ENCODE data around the gene XPR1. TPM values are rescaled to one million over a fixed set of nuclear protein-coding genes. Genes with fewer than 3 reads are reported as not detected.

The XPR1 gene
- total RNA-seq, 1 donor from 2014 or later: 12.0 TPM

DNA sequence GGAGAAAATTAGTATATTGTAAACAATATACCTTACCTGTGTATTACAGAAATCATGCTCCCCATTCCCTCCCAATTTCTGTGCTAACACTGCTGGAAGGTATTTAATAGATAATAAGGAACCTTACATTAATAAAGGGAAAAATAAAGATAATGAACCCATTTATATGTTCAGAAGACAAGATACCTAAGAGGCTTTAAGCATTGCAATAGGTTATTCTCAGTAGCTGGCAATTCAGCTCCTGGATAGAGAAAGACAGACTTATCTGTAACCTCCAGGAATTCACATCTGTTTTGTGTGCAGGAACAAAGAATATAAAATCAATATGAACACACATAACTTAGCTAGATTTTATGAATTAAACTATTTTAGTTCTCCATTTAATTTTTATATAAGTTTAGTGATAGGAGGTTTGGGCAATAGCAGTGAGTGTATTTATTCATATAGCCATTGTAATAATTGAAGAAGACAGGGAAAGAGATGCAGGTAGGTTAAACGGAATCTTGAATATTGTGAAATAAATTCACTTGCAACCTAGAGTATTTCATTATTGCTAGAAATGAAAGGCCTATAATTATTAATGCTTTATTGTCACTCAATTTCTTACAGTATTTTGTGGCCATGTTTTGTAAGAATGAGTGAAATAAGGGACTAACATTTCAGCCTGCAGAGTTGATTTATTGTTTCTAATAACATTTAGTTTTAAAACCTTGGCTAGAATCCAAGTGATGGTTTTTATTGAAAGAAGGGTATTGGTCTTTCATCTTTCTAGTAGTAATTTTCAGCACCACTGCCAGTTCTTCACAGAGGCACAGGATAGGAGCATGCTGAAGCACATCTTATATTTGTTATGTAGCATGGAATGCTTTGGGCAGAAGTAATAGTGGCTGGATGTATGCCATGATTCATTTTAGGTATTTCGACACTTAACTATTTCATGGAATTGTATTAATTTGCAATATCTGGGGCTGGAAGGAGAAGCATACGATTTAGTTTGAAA is 1.5 kb downstream of the XPR1 start:
- Histone ChIP-seq H3K27ac (peak overlapping the region; percentile 92), H3K4me1 (peaks cover 21% of the 10 kb centered on the region), H3K27me3 (no peaks in the 10 kb centered on the region), H3K9me3 (no peaks in the 10 kb centered on the region), H3K4me3 (peak overlapping the region; percentile 70 to 89), H3K36me3 (no peaks in the 10 kb centered on the region)
- TF ChIP-seq, protein P1, sequence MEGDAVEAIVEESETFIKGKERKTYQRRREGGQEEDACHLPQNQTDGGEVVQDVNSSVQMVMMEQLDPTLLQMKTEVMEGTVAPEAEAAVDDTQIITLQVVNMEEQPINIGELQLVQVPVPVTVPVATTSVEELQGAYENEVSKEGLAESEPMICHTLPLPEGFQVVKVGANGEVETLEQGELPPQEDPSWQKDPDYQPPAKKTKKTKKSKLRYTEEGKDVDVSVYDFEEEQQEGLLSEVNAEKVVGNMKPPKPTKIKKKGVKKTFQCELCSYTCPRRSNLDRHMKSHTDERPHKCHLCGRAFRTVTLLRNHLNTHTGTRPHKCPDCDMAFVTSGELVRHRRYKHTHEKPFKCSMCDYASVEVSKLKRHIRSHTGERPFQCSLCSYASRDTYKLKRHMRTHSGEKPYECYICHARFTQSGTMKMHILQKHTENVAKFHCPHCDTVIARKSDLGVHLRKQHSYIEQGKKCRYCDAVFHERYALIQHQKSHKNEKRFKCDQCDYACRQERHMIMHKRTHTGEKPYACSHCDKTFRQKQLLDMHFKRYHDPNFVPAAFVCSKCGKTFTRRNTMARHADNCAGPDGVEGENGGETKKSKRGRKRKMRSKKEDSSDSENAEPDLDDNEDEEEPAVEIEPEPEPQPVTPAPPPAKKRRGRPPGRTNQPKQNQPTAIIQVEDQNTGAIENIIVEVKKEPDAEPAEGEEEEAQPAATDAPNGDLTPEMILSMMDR (IDR thresholded peaks at IDR 0.05): no peak
- TF ChIP-seq POLR2A (IDR thresholded peaks at IDR 0.05) (no peak), POLR2AphosphoS5 (IDR thresholded peaks at IDR 0.05; ENCODE audit: insufficient read depth in 1 of 2, low read depth in 1 of 2) (no peak)
- intact Hi-C loops (cut with DNase I): no loop called here
- no peak for DNase-seq (ENCODE audit: extremely low spot score in 2 of 2)

DNA sequence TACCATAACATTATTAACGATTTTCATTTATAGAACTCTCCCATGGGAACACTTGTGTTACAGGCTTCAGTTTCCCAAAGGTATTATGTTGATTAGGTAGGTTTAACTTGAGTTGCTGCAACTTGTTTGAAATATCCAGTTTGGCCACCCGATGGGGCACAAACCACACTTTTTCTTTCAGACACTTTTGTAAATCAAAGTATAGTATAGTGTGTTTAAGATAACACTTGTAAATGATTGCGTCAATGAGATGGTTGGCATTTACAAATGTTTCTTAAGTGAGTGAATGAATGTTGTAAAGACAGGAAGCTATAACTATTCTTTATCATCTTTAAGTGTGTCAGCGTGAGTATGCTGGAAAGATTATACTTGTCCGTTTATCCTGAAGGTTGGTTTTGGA is 4.3 kb downstream of the XPR1 start:
- TF ChIP-seq POLR2A (IDR thresholded peaks at IDR 0.05): no peak
- peak in 1 of 2 donors; percentile 29 for TF ChIP-seq POLR2AphosphoS5 (IDR thresholded peaks at IDR 0.05; ENCODE audit: insufficient read depth in 1 of 2, low read depth in 1 of 2)
- no peaks in the 10 kb centered on the region for H3K9me3 ChIP-seq
- no peaks in the 10 kb centered on the region for H3K36me3 ChIP-seq
- intact Hi-C loops (cut with DNase I): no loop called here
- H3K4me3 ChIP-seq: no peak overlapping the region
- H3K4me1 ChIP-seq: peaks cover 21% of the 10 kb centered on the region
- H3K27me3 ChIP-seq: no peaks in the 10 kb centered on the region
- H3K27ac ChIP-seq: no peak overlapping the region
- DNase-seq (ENCODE audit: extremely low spot score in 2 of 2): no peak

DNA sequence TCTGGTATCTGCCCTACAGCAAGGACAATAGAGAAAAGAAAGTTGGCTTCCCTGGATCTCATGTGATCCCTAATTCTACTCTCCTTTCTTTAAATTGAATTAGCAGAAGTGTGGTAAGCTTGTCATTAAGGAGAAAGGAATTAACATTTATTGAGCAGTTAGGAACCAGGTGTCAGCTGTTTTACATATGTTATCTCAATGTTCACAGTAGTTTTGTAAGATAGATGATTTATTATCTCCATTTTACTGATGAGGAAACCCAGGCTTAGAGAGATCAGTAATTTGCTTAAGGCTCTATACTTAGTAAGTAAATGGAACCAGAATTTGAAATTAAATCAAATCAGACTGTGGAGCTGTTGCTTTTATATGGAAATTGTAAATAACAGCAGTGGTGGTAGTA is 8.0 kb downstream of the XPR1 start:
- H3K4me1 ChIP-seq: peaks cover 9% of the 10 kb centered on the region
- intact Hi-C loops (cut with DNase I): no loop called here

DNA sequence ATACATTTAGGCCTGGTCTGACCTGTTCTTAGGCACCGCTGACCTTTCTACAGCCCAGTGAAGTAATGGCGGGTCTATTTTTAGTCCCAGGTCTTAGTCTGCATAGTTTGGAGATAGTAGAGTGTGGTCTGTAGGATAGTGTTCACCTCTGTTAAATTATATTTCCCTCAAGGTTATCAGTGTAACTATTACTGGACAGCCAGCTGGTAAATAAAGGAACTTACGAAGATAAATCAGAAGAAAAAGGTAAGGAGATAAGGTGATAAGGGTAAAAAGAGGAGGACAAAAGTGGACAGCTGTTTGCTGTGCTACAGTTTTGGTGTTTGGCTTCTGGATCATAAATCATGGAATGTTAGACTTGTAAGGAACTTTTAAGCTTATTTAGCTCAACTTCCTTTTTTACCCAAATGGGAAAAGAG is 8.7 kb downstream of the XPR1 start:
- H3K4me1 ChIP-seq: peaks cover 9% of the 10 kb centered on the region
- DNase-seq (ENCODE audit: extremely low spot score in 2 of 2): no peak
- H3K27ac ChIP-seq: no peak overlapping the region
- no peak for TF ChIP-seq POLR2AphosphoS5 (IDR thresholded peaks at IDR 0.05; ENCODE audit: insufficient read depth in 1 of 2, low read depth in 1 of 2)
- no peaks in the 10 kb centered on the region for H3K27me3 ChIP-seq
- H3K4me3 ChIP-seq: no peak overlapping the region
- intact Hi-C loops (cut with DNase I): no loop called here
- no peaks in the 10 kb centered on the region for H3K36me3 ChIP-seq
- no peaks in the 10 kb centered on the region for H3K9me3 ChIP-seq

More for the DNA sequence above, 8.0 kb downstream of the XPR1 start:
- TF ChIP-seq, protein P1 (IDR thresholded peaks at IDR 0.05): no peak
- TF ChIP-seq POLR2A (IDR thresholded peaks at IDR 0.05) (no peak), POLR2AphosphoS5 (IDR thresholded peaks at IDR 0.05; ENCODE audit: insufficient read depth in 1 of 2, low read depth in 1 of 2) (no peak)
- no peak for DNase-seq (ENCODE audit: extremely low spot score in 2 of 2)
- no peaks in the 10 kb centered on the region for H3K9me3 ChIP-seq
- H3K27me3 ChIP-seq: no peaks in the 10 kb centered on the region
- H3K4me3 ChIP-seq: no peak overlapping the region
- H3K27ac ChIP-seq: no peak overlapping the region
- no peaks in the 10 kb centered on the region for H3K36me3 ChIP-seq

DNA sequence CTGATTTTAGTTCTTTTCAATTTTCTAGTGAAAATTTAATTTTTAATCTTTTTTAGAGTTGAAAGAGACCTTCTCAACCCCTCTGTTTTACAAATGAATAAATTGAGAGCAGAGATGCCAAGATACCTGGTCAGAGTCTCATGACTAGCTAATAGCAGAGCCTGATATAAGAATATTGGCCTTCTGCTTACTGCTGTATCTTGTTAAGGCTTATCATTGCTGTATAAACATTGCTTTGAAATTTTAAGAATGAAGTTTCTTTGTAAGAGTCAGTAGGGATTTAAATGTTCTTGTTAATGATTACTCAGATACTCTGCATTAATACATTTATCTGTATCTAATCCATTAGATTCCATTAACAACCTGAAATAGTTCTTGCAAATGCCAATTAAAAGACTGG is 9.8 kb downstream of the XPR1 start:
- intact Hi-C loops (cut with DNase I): no loop called here
- Histone ChIP-seq H3K27ac (no peak overlapping the region), H3K4me3 (no peak overlapping the region), H3K36me3 (no peaks in the 10 kb centered on the region), H3K27me3 (no peaks in the 10 kb centered on the region), H3K9me3 (no peaks in the 10 kb centered on the region), H3K4me1 (peaks cover 9% of the 10 kb centered on the region)
- TF ChIP-seq POLR2A (IDR thresholded peaks at IDR 0.05): no peak
- TF ChIP-seq, protein P1 (IDR thresholded peaks at IDR 0.05): no peak
- TF ChIP-seq POLR2AphosphoS5 (IDR thresholded peaks at IDR 0.05; ENCODE audit: insufficient read depth in 1 of 2, low read depth in 1 of 2): no peak
- no peak for DNase-seq (ENCODE audit: extremely low spot score in 2 of 2)

DNA sequence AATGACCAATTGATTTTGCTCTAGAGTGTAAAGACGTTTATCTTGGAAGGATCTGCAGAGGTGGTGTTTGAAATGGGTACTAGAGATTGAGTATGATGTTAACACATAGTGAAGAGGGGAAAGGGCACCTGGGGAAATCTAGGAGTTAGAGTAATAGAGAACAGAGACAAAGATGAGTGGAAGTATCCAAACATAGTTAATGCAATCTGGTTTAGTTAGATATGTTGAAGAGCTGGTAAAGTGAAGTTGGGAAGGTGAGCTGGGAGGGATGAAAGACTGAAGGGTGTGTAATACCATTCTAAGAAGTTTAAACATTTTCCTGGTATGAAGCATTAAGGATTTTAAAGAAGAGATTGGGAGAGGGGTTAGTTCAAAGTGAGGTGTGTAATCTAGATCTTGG is 11.0 kb downstream of the XPR1 start:
- TF ChIP-seq POLR2AphosphoS5 (IDR thresholded peaks at IDR 0.05; ENCODE audit: insufficient read depth in 1 of 2, low read depth in 1 of 2) (no peak), POLR2A (IDR thresholded peaks at IDR 0.05) (no peak)
- TF ChIP-seq, protein P1 (IDR thresholded peaks at IDR 0.05): no peak
- intact Hi-C loops (cut with DNase I): no loop called here
- H3K9me3 ChIP-seq: no peaks in the 10 kb centered on the region
- no peak overlapping the region for H3K27ac ChIP-seq
- H3K27me3 ChIP-seq: no peaks in the 10 kb centered on the region
- no peak overlapping the region for H3K4me3 ChIP-seq
- DNase-seq (ENCODE audit: extremely low spot score in 2 of 2): no peak
- peaks cover 9% of the 10 kb centered on the region for H3K4me1 ChIP-seq
- H3K36me3 ChIP-seq: no peaks in the 10 kb centered on the region
